Breast epithelium (tissue), 3 donors: ENCODE measurements around the gene NUMBL.

Source experiments
- POLR2A ChIP-seq: fragments of 450-650 bp; IDR thresholded peaks from one replicate; pipeline ENCODE4 v1.6.1; 2016; ENCODE audit warnings: antibody characterized with exemption, mild to moderate bottlenecking, moderate library complexity
- TF ChIP-seq, protein P1 (sequence below), 3 donors: fragments of 450-650 bp; IDR thresholded peaks; one replicate each; pipeline ENCODE4 v1.5.1; 2016 to 2017; ENCODE audit warnings: antibody characterized with exemption in 3 of 3, mild to moderate bottlenecking in 3 of 3, moderate library complexity in 3 of 3

DNA sequence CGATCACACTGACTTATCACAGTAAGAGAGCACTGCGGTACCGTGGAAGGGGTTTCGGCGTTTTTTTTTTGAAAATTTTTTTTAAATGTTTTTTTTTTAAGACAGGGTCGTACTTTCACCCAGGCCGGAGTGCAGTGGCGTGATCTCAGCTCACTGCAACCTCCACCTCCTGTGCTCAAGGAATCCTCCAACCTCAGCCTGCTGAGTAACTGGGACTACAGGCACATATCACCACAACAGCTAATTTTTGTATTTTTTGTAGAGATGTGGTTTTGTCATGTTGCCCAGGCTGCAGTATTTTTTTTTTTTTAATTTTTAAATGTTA lies 70.3 kb downstream of the NUMBL start:
- TF ChIP-seq, protein P1, sequence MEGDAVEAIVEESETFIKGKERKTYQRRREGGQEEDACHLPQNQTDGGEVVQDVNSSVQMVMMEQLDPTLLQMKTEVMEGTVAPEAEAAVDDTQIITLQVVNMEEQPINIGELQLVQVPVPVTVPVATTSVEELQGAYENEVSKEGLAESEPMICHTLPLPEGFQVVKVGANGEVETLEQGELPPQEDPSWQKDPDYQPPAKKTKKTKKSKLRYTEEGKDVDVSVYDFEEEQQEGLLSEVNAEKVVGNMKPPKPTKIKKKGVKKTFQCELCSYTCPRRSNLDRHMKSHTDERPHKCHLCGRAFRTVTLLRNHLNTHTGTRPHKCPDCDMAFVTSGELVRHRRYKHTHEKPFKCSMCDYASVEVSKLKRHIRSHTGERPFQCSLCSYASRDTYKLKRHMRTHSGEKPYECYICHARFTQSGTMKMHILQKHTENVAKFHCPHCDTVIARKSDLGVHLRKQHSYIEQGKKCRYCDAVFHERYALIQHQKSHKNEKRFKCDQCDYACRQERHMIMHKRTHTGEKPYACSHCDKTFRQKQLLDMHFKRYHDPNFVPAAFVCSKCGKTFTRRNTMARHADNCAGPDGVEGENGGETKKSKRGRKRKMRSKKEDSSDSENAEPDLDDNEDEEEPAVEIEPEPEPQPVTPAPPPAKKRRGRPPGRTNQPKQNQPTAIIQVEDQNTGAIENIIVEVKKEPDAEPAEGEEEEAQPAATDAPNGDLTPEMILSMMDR (IDR thresholded peaks at IDR 0.05): no peak
- TF ChIP-seq POLR2A: no peak
